OCI-LY1 (cell line): ENCODE results near the gene SMYD3.
A peak's percentile ranks its signal among the peaks of the same experiment; 100 is the strongest.

Source experiments
- H2AFZ ChIP-seq: fragments of 200-600 bp; sonication (generic), shearing (Covaris generic); 2 replicates; pipeline ENCODE4 v1.6.0; 2014; ENCODE audit warnings: antibody characterized with exemption, mild to moderate bottlenecking, low read length
- H3F3A ChIP-seq: fragments of 200-600 bp; sonication (generic), shearing (Covaris generic); 2 replicates; pipeline ENCODE4 v1.6.0; 2014; ENCODE audit warnings: mild to moderate bottlenecking, antibody characterized with exemption, low read length, moderate library complexity; ENCODE audit not compliant: insufficient read depth
- H3K27ac ChIP-seq: fragments of 200-600 bp; sonication (generic); 2 replicates; pipeline ENCODE4 v1.5.1; 2014; ENCODE audit warnings: low read length, mixed run types, mild to moderate bottlenecking, low read depth; ENCODE audit not compliant: poor library complexity, severe bottlenecking
- H3K27me3 ChIP-seq: fragments of 200-600 bp; sonication (generic); 2 replicates; pipeline ENCODE4 v1.6.0; 2014; ENCODE audit warnings: antibody characterized with exemption, mild to moderate bottlenecking, low read length, moderate library complexity; ENCODE audit not compliant: insufficient read depth
- H3K36me3 ChIP-seq: fragments of 200-600 bp; sonication (generic); 2 replicates; pipeline ENCODE4 v1.6.1; 2014; ENCODE audit warnings: mild to moderate bottlenecking, antibody characterized with exemption, low read length, moderate library complexity, mixed read lengths; ENCODE audit not compliant: insufficient read depth
- H3K4me1 ChIP-seq: fragments of 200-600 bp; sonication (generic); 2 replicates; pipeline ENCODE4 v1.5.1; 2014; ENCODE audit warnings: mild to moderate bottlenecking, low read length, moderate library complexity; ENCODE audit not compliant: insufficient read depth, severe bottlenecking
- H3K4me2 ChIP-seq: fragments of 200-600 bp; sonication (generic), shearing (Covaris generic); 2 replicates; pipeline ENCODE4 v1.6.1; 2014; ENCODE audit warnings: low read length
- H3K4me3 ChIP-seq: fragments of 200-600 bp; sonication (generic); 2 replicates; pipeline ENCODE4 v1.5.1; 2014; ENCODE audit warnings: low read length, low read depth, mild to moderate bottlenecking, mixed read lengths; ENCODE audit not compliant: poor library complexity, severe bottlenecking
- H3K79me2 ChIP-seq: fragments of 200-600 bp; shearing (Covaris generic); 2 replicates; pipeline ENCODE4 v1.6.1; 2016; ENCODE audit warnings: mixed run types, low read length, mixed read lengths; ENCODE audit not compliant: insufficient read depth
- H3K9ac ChIP-seq: fragments of 200-600 bp; sonication (generic), shearing (Covaris generic); 2 replicates; pipeline ENCODE4 v1.6.1; 2014; ENCODE audit warnings: mild to moderate bottlenecking, low read length, mixed read lengths
- H3K9me2 ChIP-seq: fragments of 200-600 bp; sonication (generic), shearing (Covaris generic); 2 replicates; pipeline ENCODE4 v1.6.1; 2014; ENCODE audit warnings: low read depth, mild to moderate bottlenecking, low read length, mixed read lengths
- H3K9me3 ChIP-seq: fragments of 200-600 bp; shearing (Covaris generic); 2 replicates; pipeline ENCODE4 v1.6.1; 2014; ENCODE audit warnings: low read length, mixed read lengths
- H4K20me1 ChIP-seq: fragments of 200-600 bp; sonication (generic), shearing (Covaris generic); 2 replicates; pipeline ENCODE4 v1.6.0; 2016; ENCODE audit warnings: mild to moderate bottlenecking, low read length; ENCODE audit not compliant: insufficient read depth
- EZH2 ChIP-seq: fragments of 200-600 bp; sonication (generic), shearing (Covaris generic); IDR thresholded peaks from 2 replicates; pipeline ENCODE4 v1.8.0; 2017; ENCODE audit warnings: borderline replicate concordance, mixed run types, mild to moderate bottlenecking, antibody characterized with exemption, low read length, moderate library complexity, mixed read lengths
- TF ChIP-seq, protein P1 (sequence below): fragments of 200-600 bp; sonication (generic), shearing (Covaris generic); IDR thresholded peaks from 2 replicates; pipeline ENCODE4 v1.5.1; 2017; ENCODE audit warnings: mild to moderate bottlenecking, antibody characterized with exemption, low read length, moderate library complexity, mixed read lengths

The SMYD3 gene

DNA sequence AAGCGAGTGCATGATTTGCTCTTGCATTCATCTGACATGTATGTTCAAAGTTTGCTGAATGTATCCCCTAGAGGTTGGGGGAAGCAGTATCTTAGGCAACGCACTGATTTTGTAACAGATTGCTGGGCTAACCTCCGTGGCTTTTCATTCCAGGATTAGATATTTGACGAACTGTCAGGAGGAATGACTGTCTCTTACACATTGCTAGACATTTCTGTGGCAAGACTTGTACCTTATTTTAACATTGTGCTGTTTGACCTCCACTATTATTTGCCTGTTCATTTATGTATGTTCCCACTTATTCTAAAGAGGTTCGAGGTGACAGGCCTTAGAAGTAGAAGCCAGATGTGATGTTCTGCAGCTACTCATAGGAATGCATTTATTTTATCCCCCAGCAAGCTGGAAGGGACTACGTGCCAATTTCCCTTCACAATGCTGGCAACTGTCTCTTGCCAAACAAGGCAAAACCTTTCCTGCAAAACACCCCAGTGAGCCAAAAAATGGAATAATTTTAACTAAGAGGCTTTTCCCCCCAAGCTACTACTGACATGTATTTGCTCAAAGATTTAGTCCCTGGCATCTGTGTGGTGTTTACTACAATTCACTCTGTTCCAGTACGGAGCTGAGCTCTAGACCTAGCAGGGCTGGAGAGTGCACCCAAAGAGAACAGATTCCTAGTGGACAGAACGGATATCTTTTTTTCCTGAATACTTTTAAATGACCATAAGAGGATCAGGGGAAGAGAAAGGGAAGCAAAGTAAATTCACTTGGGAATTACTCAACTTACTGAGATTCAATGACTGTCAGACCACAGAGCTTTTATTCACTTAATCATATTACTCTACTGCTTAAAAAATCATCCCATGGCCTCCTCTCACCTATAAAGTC is 646.2 kb downstream of the SMYD3 start:
- Histone ChIP-seq H3K4me1 (no peaks in the 10 kb centered on the region), H3K9ac (no peak overlapping the region), H2AFZ (no peak overlapping the region), H4K20me1 (no peaks in the 10 kb centered on the region), H3F3A (no peaks in the 10 kb centered on the region), H3K27ac (no peak overlapping the region), H3K9me2 (no peaks in the 10 kb centered on the region), H3K36me3 (peaks cover 7% of the 10 kb centered on the region; the same call in 1 of the 2 replicates), H3K9me3 (no peaks in the 10 kb centered on the region), H3K4me2 (no peak overlapping the region), H3K27me3 (no peaks in the 10 kb centered on the region), H3K4me3 (no peak overlapping the region), H3K79me2 (no peaks in the 10 kb centered on the region)
- TF ChIP-seq EZH2: no peak
- TF ChIP-seq, protein P1, sequence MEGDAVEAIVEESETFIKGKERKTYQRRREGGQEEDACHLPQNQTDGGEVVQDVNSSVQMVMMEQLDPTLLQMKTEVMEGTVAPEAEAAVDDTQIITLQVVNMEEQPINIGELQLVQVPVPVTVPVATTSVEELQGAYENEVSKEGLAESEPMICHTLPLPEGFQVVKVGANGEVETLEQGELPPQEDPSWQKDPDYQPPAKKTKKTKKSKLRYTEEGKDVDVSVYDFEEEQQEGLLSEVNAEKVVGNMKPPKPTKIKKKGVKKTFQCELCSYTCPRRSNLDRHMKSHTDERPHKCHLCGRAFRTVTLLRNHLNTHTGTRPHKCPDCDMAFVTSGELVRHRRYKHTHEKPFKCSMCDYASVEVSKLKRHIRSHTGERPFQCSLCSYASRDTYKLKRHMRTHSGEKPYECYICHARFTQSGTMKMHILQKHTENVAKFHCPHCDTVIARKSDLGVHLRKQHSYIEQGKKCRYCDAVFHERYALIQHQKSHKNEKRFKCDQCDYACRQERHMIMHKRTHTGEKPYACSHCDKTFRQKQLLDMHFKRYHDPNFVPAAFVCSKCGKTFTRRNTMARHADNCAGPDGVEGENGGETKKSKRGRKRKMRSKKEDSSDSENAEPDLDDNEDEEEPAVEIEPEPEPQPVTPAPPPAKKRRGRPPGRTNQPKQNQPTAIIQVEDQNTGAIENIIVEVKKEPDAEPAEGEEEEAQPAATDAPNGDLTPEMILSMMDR: no peak

DNA sequence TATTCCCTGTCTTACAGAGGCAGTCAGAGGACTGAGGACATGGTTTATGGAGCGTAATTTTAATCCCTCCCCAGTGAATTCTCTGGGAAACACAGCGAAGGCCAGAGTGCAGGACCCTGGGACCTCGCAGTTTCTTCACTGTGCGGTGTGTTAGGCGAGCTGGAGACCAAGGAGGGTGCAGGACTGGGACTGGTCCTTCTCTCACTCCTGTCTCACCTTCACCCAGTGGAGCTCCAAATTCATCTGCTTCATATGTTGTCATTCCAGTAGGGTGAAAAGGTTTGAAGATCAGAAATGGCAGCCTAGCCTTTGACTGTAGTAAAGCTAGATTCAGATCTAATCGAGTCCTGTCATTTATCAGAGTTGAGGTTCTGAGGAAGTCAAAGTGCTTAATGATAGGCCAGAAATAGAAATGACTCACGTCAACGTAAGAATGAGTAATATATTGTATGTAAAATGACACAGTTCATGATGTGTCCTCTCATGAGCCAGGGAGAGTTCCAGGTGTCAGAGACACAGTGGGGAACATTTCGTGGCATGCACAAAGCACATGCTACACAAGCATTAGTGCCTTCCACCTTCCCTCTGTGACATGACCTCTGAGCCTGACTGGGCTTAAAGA is 647.5 kb downstream of the SMYD3 start:
- H3K27me3 ChIP-seq: no peaks in the 10 kb centered on the region
- H2AFZ ChIP-seq: no peak overlapping the region

DNA sequence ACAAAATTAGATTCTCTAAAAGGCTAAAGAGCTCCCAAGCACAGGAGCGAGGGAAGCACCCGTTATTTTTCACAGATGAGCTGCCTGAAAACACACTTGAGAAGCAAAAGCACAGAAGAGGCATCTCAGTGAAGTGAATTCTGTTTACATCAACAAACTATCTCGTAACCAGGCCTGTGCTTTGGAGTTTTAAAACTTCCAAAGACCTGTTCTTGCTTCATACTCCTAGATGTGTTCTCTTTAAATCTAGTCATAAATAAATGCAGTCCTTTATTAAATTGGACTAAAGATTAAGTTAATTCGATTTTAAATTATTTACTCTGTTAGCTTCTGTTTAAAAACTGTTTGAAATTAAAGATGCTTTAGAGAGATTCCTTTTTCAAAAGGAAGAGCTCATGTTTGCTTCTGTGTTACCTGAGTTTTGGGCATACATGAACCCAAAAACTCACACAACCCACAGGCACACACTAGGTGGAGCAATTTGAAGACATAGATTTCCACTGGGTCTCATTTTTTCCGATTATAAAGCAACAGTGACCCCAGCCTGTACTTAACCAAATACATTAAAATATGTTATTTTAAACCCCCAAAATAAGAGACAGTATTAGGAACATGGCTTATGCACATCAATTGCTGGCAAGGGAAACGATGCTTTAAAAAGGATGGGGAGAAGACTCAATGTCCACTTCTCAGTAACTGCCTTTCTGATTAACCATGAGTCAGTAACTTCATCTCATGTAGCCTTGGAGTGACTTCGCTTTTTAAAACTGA is 648.2 kb downstream of the SMYD3 start:
- Histone ChIP-seq H4K20me1 (no peaks in the 10 kb centered on the region), H2AFZ (no peak overlapping the region), H3K9me3 (no peaks in the 10 kb centered on the region), H3K4me1 (no peaks in the 10 kb centered on the region), H3K9me2 (no peaks in the 10 kb centered on the region), H3K27ac (no peak overlapping the region), H3K36me3 (peaks cover 7% of the 10 kb centered on the region; the same call in 1 of the 2 replicates), H3K27me3 (no peaks in the 10 kb centered on the region), H3K4me2 (no peak overlapping the region), H3K4me3 (no peak overlapping the region), H3K9ac (no peak overlapping the region), H3F3A (no peaks in the 10 kb centered on the region), H3K79me2 (no peaks in the 10 kb centered on the region)
- TF ChIP-seq, protein P1: peak; percentile 52
- no peak for TF ChIP-seq EZH2

More for the DNA sequence above, 647.5 kb downstream of the SMYD3 start:
- TF ChIP-seq, protein P1: no peak
- TF ChIP-seq EZH2: no peak
- Histone ChIP-seq H3F3A (no peaks in the 10 kb centered on the region), H4K20me1 (no peaks in the 10 kb centered on the region), H3K9me3 (no peaks in the 10 kb centered on the region), H3K9me2 (no peaks in the 10 kb centered on the region), H3K9ac (no peak overlapping the region), H3K4me2 (no peak overlapping the region), H3K36me3 (peaks cover 7% of the 10 kb centered on the region; the same call in 1 of the 2 replicates), H3K27ac (no peak overlapping the region), H3K79me2 (no peaks in the 10 kb centered on the region), H3K4me1 (no peaks in the 10 kb centered on the region), H3K4me3 (no peak overlapping the region)
